HEK293T (cell line): Measurements from ENCODE around the gene MAGEB6B.

Experiments used
- ELF4 ChIP-seq: fragments of 450-650 bp; IDR thresholded peaks from 2 replicates; pipeline ENCODE4 v1.6.1; 2017; ENCODE audit warnings: antibody characterized with exemption
- SP1 ChIP-seq: fragments of 450-650 bp; IDR thresholded peaks from 2 replicates; pipeline ENCODE4 v1.6.1; 2017
- SUZ12 ChIP-seq: fragments of 450-650 bp; IDR thresholded peaks from 2 replicates; pipeline ENCODE4 v1.6.1; 2016; ENCODE audit warnings: mild to moderate bottlenecking
- TARDBP ChIP-seq: fragments of 450-650 bp; IDR thresholded peaks from 2 replicates; pipeline ENCODE4 v1.6.1; 2016
- ZNF384 ChIP-seq: fragments of 450-650 bp; IDR thresholded peaks from 2 replicates; pipeline ENCODE4 v1.6.1; 2016

GRCh38 chrX:26203561-26203960 is 43.2 kb downstream of the MAGEB6B start:
- TF ChIP-seq SUZ12 (no peak), SP1 (no peak), TARDBP (no peak), ZNF384 (no peak), ELF4 (no peak)
